ENCODE measurements around the gene LSM4. TPM values are rescaled to one million over a fixed set of nuclear protein-coding genes. Genes with fewer than 3 reads are reported as not detected.

Gene LSM4
- total RNA-seq: 77.5 and 130 TPM in 2 replicates

DNA sequence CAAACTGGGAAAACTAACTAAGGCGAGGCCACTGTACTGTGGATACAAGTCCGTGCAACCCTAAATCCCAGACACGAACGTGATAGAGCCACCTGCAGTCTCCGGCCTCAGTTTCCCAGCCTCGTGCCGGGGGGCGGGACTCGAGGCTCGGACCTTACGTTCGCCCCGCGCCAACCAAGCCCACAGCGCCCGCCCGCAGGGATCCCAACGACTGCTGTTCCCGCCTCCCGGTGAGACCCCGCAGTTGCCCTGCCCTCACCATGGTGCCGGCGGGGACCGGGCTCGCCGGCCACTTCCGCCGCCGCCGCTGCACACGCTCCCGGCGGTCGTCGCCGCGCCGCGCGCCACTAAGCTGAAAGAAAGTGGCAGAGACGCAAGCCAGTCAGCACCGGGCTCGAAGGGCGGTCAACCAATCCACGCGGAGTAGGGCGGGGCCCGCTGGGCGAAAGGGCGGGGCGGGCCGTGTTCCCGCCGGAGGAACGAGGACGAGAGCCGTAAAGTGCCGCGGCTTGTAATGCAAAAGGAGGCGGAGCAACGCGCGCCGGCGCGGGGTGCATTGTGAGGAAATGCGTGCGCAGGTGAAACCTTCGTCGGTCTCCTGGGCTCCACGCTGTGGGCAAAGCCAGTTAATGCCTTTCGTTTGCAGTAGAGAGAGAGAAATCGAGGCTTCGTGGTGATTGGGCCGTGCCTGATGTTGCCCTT lies at the start of gene LSM4:
Gene LSM4 (minus strand): TSS at position 318 of the 702 bp plus-strand sequence. CDS start 56 bp downstream, at position 262.

DNA sequence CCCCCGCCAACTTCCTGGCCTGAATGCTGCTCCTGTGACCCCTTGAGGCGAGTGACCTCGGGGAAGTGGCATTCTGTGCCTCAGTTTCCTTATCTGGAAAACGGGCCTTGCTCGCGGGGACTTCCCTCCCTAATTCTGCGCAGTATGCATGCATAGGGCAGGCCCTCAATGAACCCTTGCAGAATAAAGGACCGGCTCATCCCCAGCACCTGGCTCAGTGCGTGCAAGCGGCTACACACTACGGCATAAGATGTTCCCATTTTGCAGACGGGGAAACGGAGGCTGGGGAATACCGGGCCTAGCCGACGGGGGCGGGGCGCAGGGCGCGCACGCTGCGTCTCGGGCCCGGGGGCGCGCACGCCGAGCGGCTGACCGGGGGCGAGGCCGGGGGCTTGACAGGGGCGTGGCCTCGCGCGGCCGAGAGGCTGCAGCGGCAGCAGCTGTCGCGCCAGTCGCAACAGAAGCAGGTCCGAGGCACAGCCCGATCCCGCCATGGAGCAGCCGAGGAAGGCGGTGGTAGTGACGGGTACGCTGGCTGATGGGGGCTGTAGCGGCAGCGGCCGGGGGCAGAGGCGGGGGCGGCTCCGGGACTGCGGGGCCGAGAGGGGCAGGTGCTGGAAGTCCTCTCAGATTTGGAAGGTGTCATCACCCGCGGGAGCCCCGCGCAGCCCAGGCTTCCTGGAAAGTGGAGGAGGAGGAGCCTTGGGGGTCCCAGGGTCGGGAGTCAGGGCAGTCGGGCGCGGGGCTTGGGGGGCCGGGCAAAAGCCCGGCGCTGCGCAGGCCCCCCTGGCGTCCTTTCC lies 17.5 kb upstream of the LSM4 start, which contains the start of gene PGPEP1:
Gene PGPEP1 (plus strand): TSS at position 409 of the 800 bp plus-strand sequence. CDS start 84 bp downstream, at position 493.

DNA sequence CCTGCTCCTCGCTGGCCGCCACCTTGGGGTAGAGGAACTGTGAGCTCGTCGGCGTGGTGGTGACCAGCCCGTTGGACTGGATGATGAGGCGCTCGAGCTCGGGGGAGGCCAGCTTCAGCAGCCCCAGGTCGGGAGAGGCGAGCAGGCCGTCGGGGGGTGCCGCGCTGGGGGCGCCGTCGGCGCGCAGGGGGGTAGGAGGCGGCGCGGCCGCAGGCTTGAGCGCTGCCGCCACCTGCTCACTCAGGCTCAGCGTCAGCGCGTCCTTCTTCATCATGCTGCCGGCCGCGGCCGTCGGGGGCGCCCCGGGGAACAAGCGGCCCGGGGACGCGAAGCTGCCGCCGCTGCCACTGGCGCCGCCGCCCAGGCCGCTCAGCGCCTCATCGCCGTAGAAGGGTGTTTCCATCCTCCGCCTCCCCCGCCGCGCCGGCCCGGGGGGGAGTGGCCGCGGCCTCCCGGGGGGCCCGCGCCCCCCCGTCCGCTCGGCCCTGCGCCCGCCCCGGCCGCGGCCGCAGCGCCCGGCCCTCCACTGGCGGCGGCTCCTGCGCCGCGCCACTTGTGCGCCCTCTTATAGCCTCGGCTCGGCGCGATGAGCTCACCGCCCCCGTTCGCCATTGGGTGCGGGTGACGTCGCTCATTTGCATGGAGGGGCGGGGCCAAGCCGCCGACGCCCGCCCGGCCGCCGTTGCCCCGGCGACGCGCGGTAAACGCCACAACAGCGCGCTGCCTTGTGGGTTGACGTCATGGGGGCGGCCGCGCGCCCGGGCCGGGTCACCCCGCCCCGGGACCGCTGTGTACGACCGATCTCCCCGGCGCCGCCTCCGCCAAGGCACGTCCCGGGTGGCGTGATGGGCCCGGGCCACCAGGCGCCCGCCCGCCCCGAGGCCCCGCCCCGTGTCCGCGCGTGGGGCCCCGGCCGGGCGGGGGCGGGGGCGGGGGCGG lies 41.5 kb downstream of the LSM4 start, which contains the start of gene JUND:
Gene JUND (minus strand): TSS at position 541 of the 939 bp plus-strand sequence. CDS start 138 bp downstream, at position 403.

DNA sequence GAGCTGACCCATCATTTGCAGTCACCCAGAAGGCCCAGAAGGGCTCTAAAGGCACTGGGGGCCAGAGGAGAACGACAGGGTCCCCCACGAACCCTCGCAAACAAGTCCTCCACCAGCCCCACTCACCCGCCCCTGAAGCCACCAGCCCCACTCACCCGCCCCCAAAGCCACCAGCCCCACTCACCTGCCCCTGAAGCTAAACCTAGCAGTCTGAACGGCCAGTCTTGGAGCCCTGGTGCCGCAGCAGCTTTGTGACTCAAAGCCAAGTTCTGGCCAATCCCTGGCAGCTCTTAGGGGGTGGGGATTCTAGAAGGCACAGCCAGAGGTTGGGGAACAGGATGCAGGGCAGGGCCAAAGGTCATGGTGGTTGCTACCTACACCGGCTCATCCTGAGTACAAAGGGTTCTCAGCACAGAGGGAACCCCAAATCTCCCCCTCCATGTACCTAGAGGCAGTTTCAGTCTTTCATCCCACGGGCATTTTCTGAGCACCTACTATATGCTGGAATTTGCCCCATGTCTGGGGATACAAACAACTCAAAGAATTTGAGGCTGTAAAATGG lies 48.6 kb downstream of the LSM4 start, which contains the start of gene IQCN:
Gene IQCN (minus strand): TSS at position 234 of the 562 bp plus-strand sequence. CDS start 4,974 bp downstream, outside the sequence.

Other genes starting within 250 kb of the LSM4 start
- gene IL12RB1, start 236.1 kb downstream of the LSM4 start, total RNA-seq: under 0.01 and 0.09 TPM in 2 replicates
- 4.5 and 5.9 TPM in 2 replicates for gene MAST3, start 225.3 kb downstream of the LSM4 start, total RNA-seq
- 21.7 and 53.9 TPM in 2 replicates for gene PIK3R2, start 169.9 kb downstream of the LSM4 start, total RNA-seq
- 4.8 and 5.3 TPM in 2 replicates for gene IFI30, start 149.3 kb downstream of the LSM4 start, total RNA-seq
- 13.2 and 19.6 TPM in 2 replicates for gene MPV17L2, start 129.9 kb downstream of the LSM4 start, total RNA-seq
- 3.6 and 4.0 TPM in 2 replicates for gene RAB3A, start 119.0 kb downstream of the LSM4 start, total RNA-seq
- 1.4 and 4.2 TPM in 2 replicates for gene PDE4C, start 96.6 kb downstream of the LSM4 start, total RNA-seq
- 0.30 and 0.32 TPM in 2 replicates for gene IQCN, start 48.6 kb downstream of the LSM4 start, total RNA-seq
- 89.7 and 124 TPM in 2 replicates for gene JUND, start 41.5 kb downstream of the LSM4 start, total RNA-seq
- gene PGPEP1, start 17.5 kb upstream of the LSM4 start, total RNA-seq: 36.7 and 46.3 TPM in 2 replicates
- 150 TPM in 2 replicates for gene GDF15, start 63.1 kb upstream of the LSM4 start, total RNA-seq
- not detected in 2 replicates for gene LRRC25, start 74.5 kb upstream of the LSM4 start, total RNA-seq
- gene SSBP4, start 96.3 kb upstream of the LSM4 start, total RNA-seq: 48.0 and 49.0 TPM in 2 replicates
- gene ISYNA1, start 115.1 kb upstream of the LSM4 start, total RNA-seq: 41.6 and 43.7 TPM in 2 replicates
- gene ELL, start 199.0 kb upstream of the LSM4 start, total RNA-seq: 13.1 and 14.3 TPM in 2 replicates
- 261 and 281 TPM in 2 replicates for gene FKBP8, start 220.5 kb upstream of the LSM4 start, total RNA-seq
- 62.1 and 76.4 TPM in 2 replicates for gene KXD1, start 234.8 kb upstream of the LSM4 start, total RNA-seq
- gene UBA52, start 248.8 kb upstream of the LSM4 start, total RNA-seq: 374 and 760 TPM in 2 replicates